SH-SY5Y (cell line): Measurements from ENCODE around the gene MTARC2.

Experiments
- GATA2 ChIP-seq: IDR thresholded peaks from 2 replicates; pipeline ENCODE4 v1.6.1; 2011; ENCODE audit warnings: mild to moderate bottlenecking, low read depth, low read length
- GATA3 ChIP-seq: IDR thresholded peaks from 2 replicates; pipeline ENCODE4 v1.6.1; 2011; ENCODE audit warnings: low read depth, mild to moderate bottlenecking, low read length, moderate library complexity

GRCh38 chr1:220827445-220828178, 79.5 kb downstream of the MTARC2 start:
- no peak for TF ChIP-seq GATA2
- no peak for TF ChIP-seq GATA3
